Body of pancreas (tissue), 4 donors: ENCODE results near the gene ANKRD24.

ENCODE experiments used
- CTCF ChIP-seq, 7 experiments: fragments of 450-650 bp in 4 of 7; fragments of 200-600 bp in 3 of 7; sonication (generic) in 3 of 7; IDR thresholded peaks; one replicate each; pipeline ENCODE4 v1.5.1; 2016 to 2019; ENCODE audit warnings: antibody characterized with exemption in 7 of 7
- POLR2A ChIP-seq, 3 donors: fragments of 450-650 bp; IDR thresholded peaks; one replicate each; pipeline ENCODE4 v1.6.1; 2016; ENCODE audit warnings: antibody characterized with exemption in 3 of 3, mild to moderate bottlenecking in 2 of 3

DNA sequence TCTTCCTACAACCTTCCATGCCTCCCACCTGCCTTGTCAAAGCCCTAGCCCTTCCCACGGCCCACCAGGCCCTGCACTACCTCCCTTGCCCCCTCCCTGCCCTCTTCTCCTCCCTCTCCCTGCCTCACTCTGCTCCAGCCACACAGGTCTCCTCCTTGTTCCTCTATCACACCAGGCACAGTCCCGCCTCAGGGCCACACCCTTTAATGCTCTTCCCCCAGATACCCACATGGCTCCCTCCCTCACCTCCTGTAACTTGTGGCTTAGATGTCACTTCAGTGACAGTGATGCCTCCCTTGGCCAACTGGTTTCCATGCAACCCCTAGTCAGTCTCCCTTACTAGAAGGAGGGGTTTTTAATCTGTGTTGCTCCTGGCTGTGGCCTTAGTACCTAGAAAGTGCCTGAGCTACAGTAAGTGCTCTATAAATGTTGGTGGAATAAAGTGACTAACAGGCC lies 1.4 kb upstream of the ANKRD24 start:
- no peak for TF ChIP-seq CTCF (IDR thresholded peaks at IDR 0.05)
- TF ChIP-seq POLR2A (IDR thresholded peaks at IDR 0.05), result no peak
